Progenitor cell of endocrine pancreas (in vitro differentiated cells): Measurements from ENCODE around the gene CDH18. TPM values are rescaled to one million over a fixed set of nuclear protein-coding genes. Genes with fewer than 3 reads are reported as not detected.

Source experiments
- DNase-seq: peaks from one replicate; pipeline ENCODE4 v3.0.0; 2021; ENCODE audit warnings: low spot score; ENCODE audit not compliant: unreplicated experiment
- H3K27ac Mint-ChIP-seq: 2 replicates; pipeline ENCODE4 v1.8.0; 2021; ENCODE audit warnings: mild to moderate bottlenecking, moderate library complexity, mixed read lengths
- H3K27me3 Mint-ChIP-seq: 2 replicates; pipeline ENCODE4 v1.8.0; 2021; ENCODE audit warnings: mixed read lengths
- H3K36me3 Mint-ChIP-seq: 2 replicates; pipeline ENCODE4 v1.8.0; 2022; ENCODE audit warnings: mixed read lengths; ENCODE audit not compliant: insufficient read depth
- H3K4me1 Mint-ChIP-seq: 2 replicates; pipeline ENCODE4 v1.8.0; 2021; ENCODE audit warnings: low read depth, mixed read lengths
- H3K4me3 Mint-ChIP-seq: 2 replicates; pipeline ENCODE4 v1.8.0; 2021; ENCODE audit warnings: low read depth, mild to moderate bottlenecking, moderate library complexity, mixed read lengths
- H3K9me3 Mint-ChIP-seq: 2 replicates; pipeline ENCODE4 v1.8.0; 2021; ENCODE audit warnings: low read depth, mixed read lengths
- CTCF ChIP-seq: fragments of 200-600 bp; sonication (generic); IDR thresholded peaks from one replicate; pipeline ENCODE4 v1.5.0; 2021; ENCODE audit warnings: antibody characterized with exemption, mild to moderate bottlenecking; ENCODE audit not compliant: unreplicated experiment
- total RNA-seq: library from RNA; stranded (reverse); gene quantifications from 2 replicates; pipeline ENCODE4 v1.2.1, GENCODE V29; 2021

Gene CDH18
- total RNA-seq, 1 donor from 2014 or later, result 1.9 TPM

- TF ChIP-seq CTCF, result no peak
- Mint-ChIP-seq H3K9me3 (no peaks in the 10 kb centered on the region), H3K4me3 (no peak overlapping the region), H3K27ac (no peak overlapping the region), H3K27me3 (no peaks in the 10 kb centered on the region), H3K36me3 (no peaks in the 10 kb centered on the region), H3K4me1 (no peaks in the 10 kb centered on the region)
- DNase-seq, result no peak
These were observed 47.8 kb downstream of the CDH18 start for GRCh38 chr5:19940192-19940591.

- DNase-seq, result no peak
- Mint-ChIP-seq H3K9me3 (no peaks in the 10 kb centered on the region), H3K27ac (no peak overlapping the region)
These were observed 57.5 kb downstream of the CDH18 start for GRCh38 chr5:19930451-19930850.

GRCh38 chr5:19928562-19929421 lies 59.2 kb downstream of the CDH18 start:
- Mint-ChIP-seq H3K9me3 (no peaks in the 10 kb centered on the region), H3K36me3 (no peaks in the 10 kb centered on the region), H3K27ac (no peak overlapping the region), H3K4me3 (no peak overlapping the region), H3K4me1 (peaks cover 25% of the 10 kb centered on the region), H3K27me3 (no peaks in the 10 kb centered on the region)
- DNase-seq, result no peak
- no peak for TF ChIP-seq CTCF

More at GRCh38 chr5:19930451-19930850, 57.5 kb downstream of the CDH18 start:
- Mint-ChIP-seq H3K4me1 (peaks cover 25% of the 10 kb centered on the region), H3K4me3 (peak overlapping the region; percentile 8), H3K36me3 (no peaks in the 10 kb centered on the region), H3K27me3 (no peaks in the 10 kb centered on the region)
- TF ChIP-seq CTCF, result no peak

GRCh38 chr5:19927919-19928318 lies 60.1 kb downstream of the CDH18 start:
- Mint-ChIP-seq H3K4me3 (no peak overlapping the region), H3K27ac (no peak overlapping the region), H3K36me3 (no peaks in the 10 kb centered on the region), H3K9me3 (no peaks in the 10 kb centered on the region), H3K27me3 (no peaks in the 10 kb centered on the region), H3K4me1 (peaks cover 25% of the 10 kb centered on the region)
- no peak for DNase-seq
- no peak for TF ChIP-seq CTCF

GRCh38 chr5:19927170-19927569 lies 60.8 kb downstream of the CDH18 start:
- Mint-ChIP-seq H3K4me1 (peaks cover 25% of the 10 kb centered on the region), H3K27ac (no peak overlapping the region), H3K27me3 (no peaks in the 10 kb centered on the region), H3K4me3 (no peak overlapping the region), H3K9me3 (no peaks in the 10 kb centered on the region), H3K36me3 (no peaks in the 10 kb centered on the region)
- DNase-seq, result no peak
- TF ChIP-seq CTCF, result no peak
